Fibroblast of the conjunctiva (primary cell): Measurements from ENCODE around the gene SULT1C3.

Source experiments
- DNase-seq: peaks from one replicate; pipeline ENCODE4 v3.0.0-alpha.2; 2010; ENCODE audit warnings: low read depth

SULT1C3 gene

GRCh38 chr2:108239786-108240185, at the start of gene SULT1C3:
Gene SULT1C3, plus strand, starts transcription at chr2:108239968. Its CDS starts 7,227 bp downstream, at chr2:108247195.
- no peak for DNase-seq

DNA sequence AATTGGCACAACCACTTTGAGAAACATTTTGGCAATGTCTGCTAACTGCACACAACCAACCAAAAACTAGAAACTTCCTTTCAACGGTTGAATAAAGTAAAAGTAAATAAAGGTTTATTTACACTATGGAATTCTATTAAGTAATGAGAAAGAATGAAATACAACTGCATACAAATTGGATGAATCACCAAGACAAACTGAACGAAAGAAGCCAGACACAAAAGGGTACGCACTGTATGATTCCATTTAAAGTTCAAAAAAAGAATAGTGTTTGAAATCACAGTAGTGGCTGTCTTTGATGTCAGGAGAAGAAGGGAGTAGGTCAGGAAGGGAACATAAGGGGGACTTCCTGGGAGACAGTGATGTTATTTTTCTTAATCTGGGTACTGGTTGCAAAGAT, 46.5 kb upstream of the SULT1C3 start:
- no peak for DNase-seq

DNA sequence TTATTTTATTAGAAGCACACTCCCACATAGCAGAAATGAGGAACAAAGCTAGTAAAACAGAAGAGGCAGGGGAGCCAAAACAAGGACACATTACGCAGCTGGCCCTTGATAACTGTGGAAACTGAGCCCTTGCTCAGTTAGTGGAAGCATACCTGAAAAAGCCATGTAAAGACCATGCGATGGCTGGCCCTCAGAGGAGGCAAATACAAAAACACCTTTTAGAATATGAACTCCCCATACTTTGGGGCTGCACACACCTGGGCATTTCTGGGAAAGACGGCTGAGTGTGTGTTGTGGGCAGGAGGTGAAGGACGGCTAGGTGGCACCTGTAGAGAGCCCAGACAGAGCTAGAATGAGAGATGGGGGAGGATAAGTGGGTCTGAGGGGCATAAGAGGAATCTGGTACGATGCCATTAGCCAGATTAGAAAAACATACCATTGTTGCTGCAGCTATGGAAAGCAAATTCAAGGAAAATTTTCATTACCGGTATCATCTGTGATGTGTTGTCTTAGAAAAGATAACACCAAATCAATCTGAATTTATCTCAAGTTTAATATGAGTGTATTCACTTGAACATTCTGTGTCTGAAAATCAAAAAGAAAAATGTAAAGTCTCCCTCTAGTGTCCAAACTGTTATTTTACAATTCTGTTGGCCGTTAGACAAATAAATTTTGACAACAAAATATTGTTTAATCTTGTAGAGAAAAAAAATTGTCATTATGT, 45.2 kb upstream of the SULT1C3 start:
- DNase-seq: no peak

- no peak for DNase-seq
Observed at GRCh38 chr2:108195133-108195439, 44.7 kb upstream of the SULT1C3 start.

- no peak for DNase-seq
Observed at GRCh38 chr2:108199726-108200125, 40.0 kb upstream of the SULT1C3 start.

DNA sequence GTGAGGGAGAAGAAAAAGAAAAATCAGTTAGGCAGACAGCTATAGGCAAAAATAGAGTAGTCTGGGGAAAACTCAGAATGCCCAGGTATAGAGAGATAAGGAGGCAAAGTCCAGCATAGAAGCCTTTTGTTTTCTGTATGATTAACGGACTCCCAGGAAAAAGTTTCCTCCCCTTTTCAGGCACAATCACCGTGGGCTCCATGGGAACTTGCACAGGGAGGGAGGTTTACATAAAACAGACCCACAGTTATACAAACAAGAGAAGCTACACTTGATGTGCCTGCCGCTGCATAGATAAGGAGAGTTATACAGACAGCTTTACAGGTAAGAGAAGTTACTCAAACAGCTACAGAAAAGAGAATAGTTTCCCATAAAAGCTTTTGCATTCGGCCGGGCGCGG, 39.2 kb upstream of the SULT1C3 start:
- no peak for DNase-seq

- DNase-seq: no peak
Observed at GRCh38 chr2:108212671-108213070, 27.1 kb upstream of the SULT1C3 start.

DNA sequence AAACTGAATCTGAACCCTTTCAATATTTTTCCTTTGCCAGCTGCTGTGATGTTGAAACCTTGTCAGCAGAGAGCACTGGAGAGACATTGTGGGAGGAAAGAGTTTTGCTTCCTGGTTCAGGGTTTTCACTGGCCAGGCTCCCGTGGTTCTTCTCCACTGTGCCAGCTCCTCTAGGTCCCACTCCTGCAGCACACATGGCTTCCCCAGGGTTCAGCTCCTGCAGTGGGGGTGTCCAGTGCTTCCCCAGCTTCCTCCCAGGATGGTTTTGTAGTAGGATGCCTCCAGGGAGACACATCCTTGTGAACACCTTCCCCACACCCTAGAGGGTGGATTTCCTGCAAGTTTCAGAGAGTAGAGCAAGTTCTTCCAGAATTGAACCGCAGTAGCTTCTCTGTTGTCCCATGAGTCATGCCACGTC, 24.0 kb upstream of the SULT1C3 start:
- DNase-seq: peak; percentile 10

DNA sequence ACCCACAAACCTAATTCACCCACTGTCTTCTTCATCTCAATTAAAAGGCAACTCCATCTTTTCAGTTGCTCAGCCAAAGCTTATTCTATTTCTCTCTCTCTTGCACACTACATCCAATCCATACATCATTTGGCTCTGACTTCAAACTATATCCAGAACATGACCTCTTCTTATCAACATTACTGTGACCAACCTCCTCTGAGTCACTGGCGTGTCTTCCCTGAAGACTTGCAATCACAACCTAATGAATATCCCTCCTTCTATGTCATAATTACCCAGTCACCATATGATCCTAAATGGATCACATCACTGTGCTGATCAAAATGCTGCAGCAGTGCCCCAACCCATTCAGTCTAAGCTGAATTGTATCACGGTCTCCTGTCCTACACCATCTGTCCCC, 22.6 kb upstream of the SULT1C3 start:
- no peak for DNase-seq

- no peak for DNase-seq
Observed at GRCh38 chr2:108219688-108220087, 20.1 kb upstream of the SULT1C3 start.

DNA sequence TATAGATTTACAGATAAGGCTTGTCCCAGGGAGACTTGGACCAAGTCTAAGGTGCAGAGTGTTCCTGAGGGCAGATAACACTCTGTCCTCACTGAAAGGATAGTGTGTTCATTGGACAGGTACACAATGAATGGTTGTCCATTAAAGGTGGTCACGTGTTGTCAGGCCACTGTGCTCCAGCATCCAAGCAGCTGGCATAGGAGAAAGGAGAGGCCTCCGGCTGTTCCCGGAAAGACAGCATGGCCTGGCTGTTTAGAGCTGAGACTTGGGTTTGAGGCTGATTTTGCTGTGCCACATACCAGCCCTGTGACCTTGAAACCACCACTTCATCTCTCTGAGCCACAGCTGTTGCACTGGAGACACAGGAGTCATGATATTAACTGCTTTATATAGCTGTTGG, 19.6 kb upstream of the SULT1C3 start:
- no peak for DNase-seq

- no peak for DNase-seq
Observed at GRCh38 chr2:108220942-108221541, 18.7 kb upstream of the SULT1C3 start.

- DNase-seq: no peak
Observed at GRCh38 chr2:108222261-108222660, 17.5 kb upstream of the SULT1C3 start.

DNA sequence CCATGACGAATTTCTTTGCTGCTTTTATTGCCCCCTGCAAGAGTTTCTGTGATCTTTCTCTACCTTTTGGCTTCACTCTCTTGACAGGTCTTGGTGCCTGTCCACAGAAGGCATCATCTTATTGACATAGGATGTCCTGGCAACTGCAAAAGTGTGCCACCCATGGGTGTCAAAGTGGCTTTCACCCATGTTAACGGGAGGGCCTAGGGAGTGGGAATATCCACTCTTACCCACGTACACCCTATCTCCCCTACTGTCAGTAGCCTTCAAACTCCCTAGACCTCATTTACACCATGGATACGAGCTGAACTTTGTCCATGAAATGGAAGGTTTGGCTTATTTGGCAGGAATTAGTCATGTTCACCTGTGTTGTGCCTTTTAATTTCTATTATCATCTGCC, 16.2 kb upstream of the SULT1C3 start:
- DNase-seq: no peak

DNA sequence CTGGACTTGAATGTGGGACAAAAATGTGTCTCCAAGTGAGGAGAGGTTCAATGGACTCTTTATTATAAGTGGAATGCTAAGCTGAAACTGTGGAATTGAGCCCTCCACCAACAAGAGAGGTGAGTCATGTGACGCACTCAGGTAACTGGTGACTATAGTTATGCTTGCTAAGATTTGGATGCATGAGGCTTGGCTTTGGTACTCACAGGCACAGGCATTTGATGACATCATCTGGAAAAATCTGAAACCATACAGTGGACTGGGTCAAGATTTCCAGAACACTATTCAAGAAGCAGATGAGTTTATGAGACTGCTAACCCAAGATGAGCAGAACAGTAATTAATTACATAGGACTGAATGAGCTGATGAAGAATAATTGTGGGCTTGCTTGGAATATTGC, 15.7 kb upstream of the SULT1C3 start:
- no peak for DNase-seq

DNA sequence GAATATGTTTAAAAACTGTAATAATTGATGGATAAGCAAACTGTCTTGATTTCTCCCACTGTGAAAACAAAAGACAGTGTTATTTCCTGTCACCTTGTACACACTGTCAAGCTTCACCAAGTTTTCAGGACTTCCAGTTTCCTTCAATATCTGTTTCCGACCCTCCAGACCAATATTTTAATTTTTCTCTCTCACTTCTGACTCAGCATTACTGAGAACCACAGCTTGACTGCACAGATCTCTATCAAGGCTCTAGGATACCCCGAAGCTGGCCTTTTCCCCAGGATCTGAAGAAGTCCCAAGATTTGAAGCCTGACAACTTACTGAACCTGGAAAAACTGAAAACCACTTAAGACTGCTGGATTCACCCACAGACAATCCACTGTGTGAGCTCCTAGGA, 13.2 kb upstream of the SULT1C3 start:
- no peak for DNase-seq

GRCh38 chr2:108228006-108228405, 11.8 kb upstream of the SULT1C3 start:
- DNase-seq: no peak

- DNase-seq: no peak
Observed at GRCh38 chr2:108228537-108228936, 11.2 kb upstream of the SULT1C3 start.

GRCh38 chr2:108229875-108230274, 9.9 kb upstream of the SULT1C3 start:
- DNase-seq: no peak

DNA sequence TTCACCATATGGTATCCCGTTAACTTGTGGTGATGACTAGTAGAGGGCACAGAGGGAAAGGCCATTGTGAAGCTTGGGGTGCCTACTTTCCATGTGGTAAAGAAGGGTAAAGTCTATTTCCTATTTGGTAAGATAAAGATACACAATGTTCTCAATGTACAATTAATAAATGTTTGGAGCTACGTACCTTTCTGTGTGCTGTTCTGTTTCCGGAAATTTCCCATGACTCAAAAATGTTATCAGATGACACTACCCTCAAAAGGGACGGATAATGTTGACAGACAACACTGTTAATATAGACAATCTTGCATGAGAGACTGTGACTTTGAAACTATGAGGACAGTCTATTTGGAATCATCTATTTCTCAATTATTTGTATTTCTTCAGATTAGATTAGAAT, 4.2 kb upstream of the SULT1C3 start:
- DNase-seq: no peak

DNA sequence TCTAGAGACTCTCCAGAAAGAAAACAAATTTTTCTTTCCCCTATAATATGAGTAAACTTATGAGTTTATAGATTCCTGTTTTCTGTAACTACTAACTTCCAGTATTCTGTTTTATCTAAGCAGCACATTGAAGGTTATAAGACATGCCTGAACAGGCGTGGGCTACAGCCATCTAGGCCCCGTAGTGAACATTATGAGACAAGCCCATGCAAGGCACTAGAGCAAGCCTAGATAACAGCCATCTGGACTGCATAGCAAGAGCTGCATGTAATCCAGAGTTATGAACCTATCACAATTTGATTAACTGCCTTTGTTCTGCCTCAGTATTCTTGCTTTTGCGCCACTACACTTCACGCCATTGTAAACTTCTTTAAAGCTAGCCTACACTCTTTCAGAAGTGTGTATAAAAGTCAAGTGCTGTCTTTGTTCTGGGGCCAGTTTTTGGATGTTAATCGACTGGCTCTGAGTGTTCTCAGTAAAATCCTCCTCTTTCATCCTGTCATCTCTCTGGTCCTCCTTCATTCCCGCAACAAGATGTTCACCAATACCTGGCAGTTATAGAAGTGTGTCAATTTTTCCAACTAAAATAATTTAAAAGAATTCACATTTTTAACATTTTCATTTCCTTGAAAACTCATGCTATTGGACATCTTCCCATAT, 3.0 kb upstream of the SULT1C3 start:
- no peak for DNase-seq

DNA sequence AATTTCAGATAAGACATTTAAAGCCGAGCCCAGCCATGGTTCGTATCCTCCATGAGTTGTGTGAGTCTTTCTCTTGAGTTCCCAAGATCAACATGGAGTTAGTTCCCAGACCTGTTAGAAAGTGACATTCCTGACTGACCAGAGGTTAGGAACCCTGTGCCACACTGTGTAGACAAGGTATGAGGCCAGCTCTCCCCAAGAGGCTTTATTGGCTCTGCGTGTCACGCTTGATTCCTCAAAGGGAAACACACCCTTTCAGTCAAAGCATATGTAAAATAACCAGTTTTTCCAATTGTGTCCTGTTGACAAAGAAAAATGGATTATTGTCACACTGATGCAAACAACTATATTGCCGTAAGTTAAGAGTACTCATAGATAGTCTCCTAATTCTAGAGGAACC, 1.2 kb downstream of the SULT1C3 start:
- DNase-seq: no peak

GRCh38 chr2:108243566-108243965, 3.8 kb downstream of the SULT1C3 start:
- peak; percentile 27 for DNase-seq
